HG03159 (cell line): ENCODE results near the gene SHC3.
"Not testable (repeated sequence)": the region's sequence is repeated elsewhere in the genome, so short reads cannot be mapped to it uniquely, and the experiment has no call there.

Experiments used
- ATAC-seq: cut with Tn5 transposase; IDR thresholded peaks from one replicate; pipeline ENCODE4 v1.9.1; 2021; ENCODE audit warnings: mild to moderate bottlenecking, moderate library complexity; ENCODE audit not compliant: unreplicated experiment

The SHC3 gene

GRCh38 chr9:89177944-89178829 is at the start of gene SHC3:
TSS of gene SHC3 (minus strand) at chr9:89178818. CDS start at chr9:89178460, 358 bp downstream.
- ATAC-seq = no peak

- ATAC-seq = no peak
Measured at GRCh38 chr9:89225991-89226471, 47.4 kb upstream of the SHC3 start.

GRCh38 chr9:89225587-89225986 is 47.0 kb upstream of the SHC3 start:
- no peak for ATAC-seq

- no peak for ATAC-seq
Measured at GRCh38 chr9:89225036-89225435, 46.4 kb upstream of the SHC3 start.

GRCh38 chr9:89224633-89225032 is 46.0 kb upstream of the SHC3 start:
- no peak for ATAC-seq

GRCh38 chr9:89223396-89223977 is 44.9 kb upstream of the SHC3 start:
- no peak for ATAC-seq

GRCh38 chr9:89219637-89220036 is 41.0 kb upstream of the SHC3 start:
- ATAC-seq = no peak

GRCh38 chr9:89218040-89218928 is 39.7 kb upstream of the SHC3 start:
- ATAC-seq = no peak

GRCh38 chr9:89215342-89215741 is 36.7 kb upstream of the SHC3 start:
- no peak for ATAC-seq

GRCh38 chr9:89213396-89213880 is 34.8 kb upstream of the SHC3 start:
- no peak for ATAC-seq

GRCh38 chr9:89212171-89212570 is 33.6 kb upstream of the SHC3 start:
- ATAC-seq = no peak

GRCh38 chr9:89209311-89209710 is 30.7 kb upstream of the SHC3 start:
- ATAC-seq = not testable (repeated sequence)

GRCh38 chr9:89207026-89207425 is 28.4 kb upstream of the SHC3 start:
- ATAC-seq = no peak

GRCh38 chr9:89204801-89205200 is 26.2 kb upstream of the SHC3 start:
- no peak for ATAC-seq

GRCh38 chr9:89195131-89195797 is 16.6 kb upstream of the SHC3 start:
- ATAC-seq = no peak

GRCh38 chr9:89194421-89195130 is 16.0 kb upstream of the SHC3 start:
- no peak for ATAC-seq

- ATAC-seq = no peak
Measured at GRCh38 chr9:89191004-89191403, 12.4 kb upstream of the SHC3 start.

GRCh38 chr9:89189215-89189614 is 10.6 kb upstream of the SHC3 start:
- no peak for ATAC-seq

- no peak for ATAC-seq
Measured at GRCh38 chr9:89187950-89188349, 9.3 kb upstream of the SHC3 start.

- ATAC-seq = no peak
Measured at GRCh38 chr9:89187541-89187940, 8.9 kb upstream of the SHC3 start.
